Endothelial cell of umbilical vein (primary cell): Measurements from ENCODE around the gene DPH1. TPM values are rescaled to one million over a fixed set of nuclear protein-coding genes. Genes with fewer than 3 reads are reported as not detected.

Experiments
- BruUV-seq: library from RNA; stranded (reverse); fragments of 400-500 nt; replicated peaks from 2 replicates; lab custom pipeline; 2021; lab: Mats Ljungman, UMichigan
- CTCF ChIA-PET: fragments of 300-600, 350-600 bp; sonication (Branson Sonifier 250); formaldehyde crosslinking; loops from one replicate; lab custom pipeline; 2021; ENCODE audit warnings: antibody characterized with exemption, inconsistent platforms; lab: Charles Lee
- POLR2A ChIA-PET: fragments of 300-600, 350-600 bp; sonication (Branson Sonifier 250); formaldehyde crosslinking; loops from one replicate; lab custom pipeline; 2021; ENCODE audit warnings: antibody characterized with exemption, inconsistent platforms; lab: Charles Lee
- DNase-seq: peaks from one replicate; pipeline ENCODE4 v3.0.0-alpha.2; 2011; ENCODE audit warnings: low read depth, low spot score
- FAIRE-seq: peaks from 2 replicates; lab custom pipeline; 2011; peaks lifted over from hg19 to GRCh38; lab: Jason Lieb, UNC
- H2AFZ ChIP-seq: 2 replicates; pipeline ENCODE4 v1.6.0; 2012; ENCODE audit warnings: low read depth, low read length, control low read depth, inconsistent platforms
- H3K27ac ChIP-seq: 2 replicates; pipeline ENCODE4 v1.5.1; 2011; ENCODE audit warnings: low read depth, mild to moderate bottlenecking, control low read depth, low read length, moderate library complexity; ENCODE audit not compliant: insufficient read depth
- H3K27me3 ChIP-seq, 2 experiments: 2 replicates each; pipeline versions ENCODE4 v1.6.0 to v1.6.1; 2011; ENCODE audit warnings: low read length in 2 of 2, mixed read lengths in 1 of 2; ENCODE audit not compliant: control insufficient read depth in 2 of 2, insufficient read depth in 2 of 2
- H3K36me3 ChIP-seq, 2 experiments: 2 replicates in 1 of 2; 3 replicates in 1 of 2; pipeline ENCODE4 v1.5.1; 2011; ENCODE audit warnings: low read length in 2 of 2, mild to moderate bottlenecking in 1 of 2, moderate library complexity in 1 of 2; ENCODE audit not compliant: control insufficient read depth in 2 of 2, insufficient read depth in 2 of 2; ENCODE audit errors: extremely low read depth in 1 of 2
- H3K4me1 ChIP-seq: 3 replicates; pipeline ENCODE4 v1.5.1; 2011; ENCODE audit warnings: mild to moderate bottlenecking, low read length; ENCODE audit not compliant: control insufficient read depth, insufficient read depth; ENCODE audit errors: extremely low read depth
- H3K4me2 ChIP-seq: 2 replicates; pipeline ENCODE4 v1.6.1; 2011; ENCODE audit warnings: low read length, control low read depth, mixed read lengths; ENCODE audit not compliant: insufficient read depth
- H3K4me3 ChIP-seq, 3 experiments: fragments of 200-600 bp in 1 of 3; sonication (generic), shearing (Covaris generic) in 1 of 3; replicated peaks in 1 of 3; 2 replicates each; pipeline ENCODE4 v1.5.1; 2011 to 2016; ENCODE audit warnings: control low read depth in 3 of 3, low read length in 3 of 3, mild to moderate bottlenecking in 2 of 3, inconsistent platforms in 1 of 3, low read depth in 1 of 3, moderate library complexity in 1 of 3; ENCODE audit not compliant: insufficient read depth in 1 of 3
- H3K79me2 ChIP-seq: 2 replicates; pipeline ENCODE4 v1.6.0; 2012; ENCODE audit warnings: low read length, inconsistent platforms; ENCODE audit not compliant: control insufficient read depth, insufficient read depth
- H3K9ac ChIP-seq: replicated peaks from 2 replicates; pipeline ENCODE3; 2011; ENCODE audit warnings: low read length, control low read depth; ENCODE audit not compliant: insufficient read depth; ENCODE audit errors: extremely low read depth
- H3K9me1 ChIP-seq: replicated peaks from 3 replicates; pipeline ENCODE4 v1.6.0; 2011; ENCODE audit warnings: mild to moderate bottlenecking, low read length; ENCODE audit not compliant: control insufficient read depth, insufficient read depth; ENCODE audit errors: extremely low read depth
- H3K9me3 ChIP-seq: replicated peaks from 2 replicates; pipeline ENCODE4 v1.5.1; 2012; ENCODE audit warnings: low read length, inconsistent platforms; ENCODE audit not compliant: control insufficient read depth, insufficient read depth
- H4K20me1 ChIP-seq: replicated peaks from 2 replicates; pipeline ENCODE3; 2011; ENCODE audit warnings: mild to moderate bottlenecking, low read length; ENCODE audit not compliant: control insufficient read depth, insufficient read depth; ENCODE audit errors: extremely low read depth
- CTCF ChIP-seq, 2 donors: IDR thresholded peaks; 1 replicate in 1 of 2; 2 replicates in 1 of 2; pipeline ENCODE4 v1.5.1; 2011; ENCODE audit warnings: low read length in 2 of 2, mild to moderate bottlenecking in 2 of 2, moderate library complexity in 2 of 2, control low read depth in 1 of 2, inconsistent platforms in 1 of 2, low read depth in 1 of 2; ENCODE audit not compliant: insufficient read depth in 1 of 2; ENCODE audit errors: extremely low read depth in 1 of 2
- EZH2 ChIP-seq: IDR thresholded peaks from 2 replicates; pipeline ENCODE4 v1.6.1; 2012; ENCODE audit warnings: borderline replicate concordance, low read depth, mild to moderate bottlenecking, moderate library complexity, low read length, inconsistent platforms; ENCODE audit not compliant: severe bottlenecking
- FOS ChIP-seq: IDR thresholded peaks from 2 replicates; pipeline ENCODE4 v1.6.1; 2011; ENCODE audit warnings: mild to moderate bottlenecking, low read length, moderate library complexity, borderline replicate concordance; ENCODE audit not compliant: insufficient read depth
- GATA2 ChIP-seq: IDR thresholded peaks from 2 replicates; pipeline ENCODE4 v1.7.0; 2011; ENCODE audit warnings: low read depth, mild to moderate bottlenecking, moderate library complexity, mixed read lengths, low read length; ENCODE audit not compliant: insufficient read length, insufficient read depth
- JUN ChIP-seq: IDR thresholded peaks from 2 replicates; pipeline ENCODE4 v1.6.1; 2011; ENCODE audit warnings: borderline replicate concordance, low read depth; ENCODE audit not compliant: insufficient read length, insufficient read depth
- MAX ChIP-seq: IDR thresholded peaks from 2 replicates; pipeline ENCODE4 v1.6.1; 2011; ENCODE audit not compliant: insufficient read depth, insufficient read length
- MYC ChIP-seq: IDR thresholded peaks from one replicate; pipeline ENCODE4 v1.6.1; 2011; ENCODE audit warnings: mild to moderate bottlenecking, low read depth, low read length
- POLR2A ChIP-seq: IDR thresholded peaks from 2 replicates; pipeline ENCODE4 v1.6.1; 2012; ENCODE audit warnings: low read depth, mild to moderate bottlenecking, control low read depth, low read length
- POLR2AphosphoS5 ChIP-seq: IDR thresholded peaks from 2 replicates; pipeline ENCODE4 v1.6.1; 2012; ENCODE audit warnings: low read depth, mild to moderate bottlenecking, control low read depth, low read length, moderate library complexity; ENCODE audit not compliant: insufficient read depth
- dilution Hi-C: fragments of 300-500 bp; cut with MboI; formaldehyde crosslinking; loops from one replicate; pipeline ENCODE4 v1.15.0; 2019; ENCODE audit warnings: low sequenced_read_pairs; ENCODE audit not compliant: extremely low pct_ligation_motif_present
- intact Hi-C: fragments of 100-400 bp; cut with micrococcal nuclease; formaldehyde crosslinking; loops from one replicate; pipeline ENCODE4 v1.10.0; 2022
- polyA plus RNA-seq, 4 experiments: library from polyadenylated mRNA; depleted of rRNA in 3 of 4; stranded (reverse) in 3 of 4; unstranded in 1 of 4; fragments of >200 nt; gene quantifications; 2 replicates each; pipeline versions ENCODE4 v1.2.1 to v1.2.3, GENCODE V29; 2011 to 2012; ENCODE audit warnings: missing spikeins in 1 of 4
- total RNA-seq: library from RNA; stranded (reverse); gene quantifications from 2 replicates; pipeline ENCODE4 v1.2.3, GENCODE V29; 2021

DPH1 gene
- total and polyA plus RNA-seq, 2 donors (not counting 3 experiments of a cell fraction or from before 2014, with no cell fraction given): 37.8 to 45.6 TPM

GRCh38 chr17:2034806-2035540 lies 5.0 kb downstream of the DPH1 start:
- Histone ChIP-seq H3K9ac (no peak overlapping the region), H3K27ac (no peak overlapping the region), H3K9me3 (no peaks in the 10 kb centered on the region), H3K36me3 (peaks cover 3 to 24% of the 10 kb centered on the region in 2 experiments), H3K27me3 (no peaks in the 10 kb centered on the region), H3K4me1 (peaks cover 4% of the 10 kb centered on the region), H2AFZ (no peak overlapping the region), H3K79me2 (peaks cover 4% of the 10 kb centered on the region), H4K20me1 (no peaks in the 10 kb centered on the region), H3K9me1 (no peaks in the 10 kb centered on the region), H3K4me3 (no peak overlapping the region), H3K4me2 (no peak overlapping the region)
- ChIA-PET CTCF (interaction anchor here (1.5 kb wide), 1 partner anchor 126 kb away, joined by 4 read pairs; no protein-coding TSS in a partner anchor), POLR2A (no interaction called here)
- intact Hi-C loops: loop anchor here (5.0 kb wide), 1 partner anchor 318 kb away; no protein-coding TSS in a partner anchor
- DNase-seq (no peak), FAIRE-seq (no peak)
- TF ChIP-seq CTCF (IDR thresholded peaks at IDR 0.05; ENCODE audit: extremely low read depth in 1 of 2, insufficient read depth in 1 of 2, low read depth in 1 of 2, low read length in 2 of 2) (no peak), MYC (no peak), POLR2AphosphoS5 (no peak), GATA2 (no peak), FOS (no peak), EZH2 (no peak), JUN (no peak), MAX (no peak), POLR2A (no peak)
- BruUV-seq: no TSS peak
- dilution Hi-C loops: no loop called here
